MM.1S (cell line): ENCODE results near the gene PPP1R12C.
"Not testable (repeated sequence)": the region's sequence is repeated elsewhere in the genome, so short reads cannot be mapped to it uniquely, and the experiment has no call there.

Experiments
- DNase-seq: peaks from one replicate; pipeline ENCODE4 v3.0.0-alpha.2; 2015
- H2AFZ ChIP-seq: fragments of 300-600 bp; sonication (generic); 2 replicates; pipeline ENCODE4 v1.6.0; 2016; ENCODE audit warnings: antibody characterized with exemption, low read length
- H3F3A ChIP-seq: fragments of 300-600 bp; sonication (generic); 2 replicates; pipeline ENCODE4 v1.6.1; 2016; ENCODE audit warnings: mild to moderate bottlenecking, antibody characterized with exemption, low read length, moderate library complexity, mixed read lengths; ENCODE audit not compliant: insufficient read depth
- H3K27ac ChIP-seq: fragments of 300-600 bp; sonication (generic); 2 replicates; pipeline ENCODE4 v1.5.1; 2016; ENCODE audit warnings: mild to moderate bottlenecking, low read length
- H3K27me3 ChIP-seq: fragments of 300-600 bp; sonication (generic); replicated peaks from 2 replicates; pipeline ENCODE4 v1.6.0; 2016; ENCODE audit warnings: low read length; ENCODE audit not compliant: insufficient read depth
- H3K36me3 ChIP-seq: fragments of 300-600 bp; sonication (generic); replicated peaks from 2 replicates; pipeline ENCODE4 v1.6.1; 2016; ENCODE audit warnings: mild to moderate bottlenecking, low read length, mixed read lengths; ENCODE audit not compliant: insufficient read depth
- H3K4me1 ChIP-seq: fragments of 300-600 bp; sonication (generic); 2 replicates; pipeline ENCODE4 v1.6.1; 2016; ENCODE audit warnings: low read length, mixed read lengths
- H3K4me2 ChIP-seq: fragments of 300-600 bp; sonication (generic); 2 replicates; pipeline ENCODE4 v1.6.0; 2016; ENCODE audit warnings: low read depth, low read length
- H3K4me3 ChIP-seq: fragments of 300-600 bp; sonication (generic); 2 replicates; pipeline ENCODE4 v1.5.1; 2016; ENCODE audit warnings: low read length, mixed read lengths
- H3K79me2 ChIP-seq: fragments of 300-600 bp; sonication (generic); 2 replicates; pipeline ENCODE4 v1.6.1; 2016; ENCODE audit warnings: mixed run types, low read length, mixed read lengths
- H3K9ac ChIP-seq: fragments of 300-600 bp; sonication (generic); 2 replicates; pipeline ENCODE4 v1.6.1; 2016; ENCODE audit warnings: low read length, mixed read lengths
- H3K9me2 ChIP-seq: fragments of 300-600 bp; sonication (generic); replicated peaks from 2 replicates; pipeline ENCODE4 v1.6.1; 2016; ENCODE audit warnings: mild to moderate bottlenecking, low read length, mixed read lengths; ENCODE audit not compliant: insufficient read depth
- H3K9me3 ChIP-seq: fragments of 300-600 bp; sonication (generic); replicated peaks from 2 replicates; pipeline ENCODE4 v1.6.1; 2016; ENCODE audit warnings: mild to moderate bottlenecking, low read length, mixed read lengths; ENCODE audit not compliant: insufficient read depth
- H4K20me1 ChIP-seq: fragments of 300-600 bp; sonication (generic); 2 replicates; pipeline ENCODE4 v1.6.1; 2016; ENCODE audit warnings: mild to moderate bottlenecking, low read length, moderate library complexity, mixed read lengths; ENCODE audit not compliant: insufficient read depth
- CTCF ChIP-seq: fragments of 300-600 bp; sonication (generic); IDR thresholded peaks from 2 replicates; pipeline ENCODE4 v1.5.1; 2016; ENCODE audit warnings: antibody characterized with exemption, low read length, mixed read lengths
- EZH2 ChIP-seq: fragments of 300-600 bp; sonication (generic); optimal IDR thresholded peaks from 2 replicates; pipeline ENCODE3; 2017; ENCODE audit warnings: low read depth, mild to moderate bottlenecking, antibody characterized with exemption, low read length, mixed read lengths
- EZH2phosphoT487 ChIP-seq: fragments of 300-600 bp; sonication (generic); IDR thresholded peaks from 2 replicates; pipeline ENCODE4 v1.6.1; 2018; ENCODE audit warnings: antibody characterized with exemption, low read length

Gene PPP1R12C

GRCh38 chr19:55111238-55111831 lies 6.1 kb downstream of the PPP1R12C start:
- Histone ChIP-seq H3F3A (no peaks in the 10 kb centered on the region), H3K27me3 (no peaks in the 10 kb centered on the region), H2AFZ (no peak overlapping the region), H3K4me3 (no peak overlapping the region), H3K4me2 (no peak overlapping the region), H3K36me3 (no peaks in the 10 kb centered on the region), H3K9me3 (no peaks in the 10 kb centered on the region), H3K4me1 (peaks cover 7% of the 10 kb centered on the region; the same call in 1 of the 2 replicates), H3K79me2 (peaks cover 50% of the 10 kb centered on the region), H3K27ac (no peak overlapping the region), H3K9ac (no peak overlapping the region), H4K20me1 (no peaks in the 10 kb centered on the region), H3K9me2 (no peaks in the 10 kb centered on the region)
- TF ChIP-seq CTCF (no peak), EZH2 (no peak), EZH2phosphoT487 (no peak)
- DNase-seq = no peak

- H3K4me1 ChIP-seq = no peaks in the 10 kb centered on the region
- no peak overlapping the region for H3K27ac ChIP-seq
- no peak overlapping the region for H3K4me2 ChIP-seq
- H3K27me3 ChIP-seq = no peaks in the 10 kb centered on the region
- no peak overlapping the region for H3K9ac ChIP-seq
- H3F3A ChIP-seq = no peaks in the 10 kb centered on the region
- DNase-seq = no peak
- H4K20me1 ChIP-seq = no peaks in the 10 kb centered on the region
- H3K9me2 ChIP-seq = no peaks in the 10 kb centered on the region
- H3K36me3 ChIP-seq = no peaks in the 10 kb centered on the region
- H3K4me3 ChIP-seq = no peak overlapping the region
- H3K9me3 ChIP-seq = no peaks in the 10 kb centered on the region
- no peak for TF ChIP-seq EZH2phosphoT487
- TF ChIP-seq CTCF = no peak
- no peak for TF ChIP-seq EZH2
- no peak overlapping the region for H2AFZ ChIP-seq
- H3K79me2 ChIP-seq = peaks cover 38% of the 10 kb centered on the region
These were observed 7.7 kb downstream of the PPP1R12C start for GRCh38 chr19:55109527-55110291.

- H3K79me2 ChIP-seq = peaks cover 14% of the 10 kb centered on the region; the same call in 1 of the 2 replicates
- H3K4me2 ChIP-seq, H2AFZ ChIP-seq, DNase-seq, H3K9me2 ChIP-seq, H3K27me3 ChIP-seq, H3K9ac ChIP-seq, H3K36me3 ChIP-seq, H3K4me1 ChIP-seq, H3K27ac ChIP-seq, H3K9me3 ChIP-seq, H3F3A ChIP-seq, H4K20me1 ChIP-seq, H3K4me3 ChIP-seq: not testable (repeated sequence)
These were observed 10.2 kb downstream of the PPP1R12C start for GRCh38 chr19:55107252-55107651.

GRCh38 chr19:55106591-55106990 lies 10.8 kb downstream of the PPP1R12C start:
- H3F3A ChIP-seq = no peaks in the 10 kb centered on the region
- no peaks in the 10 kb centered on the region for H3K4me1 ChIP-seq
- no peaks in the 10 kb centered on the region for H4K20me1 ChIP-seq
- H3K9ac ChIP-seq = no peak overlapping the region
- H3K27me3 ChIP-seq = no peaks in the 10 kb centered on the region
- H3K36me3 ChIP-seq = peaks cover 4% of the 10 kb centered on the region; the same call in 1 of the 2 replicates
- H3K9me2 ChIP-seq = no peaks in the 10 kb centered on the region
- H3K9me3 ChIP-seq = no peaks in the 10 kb centered on the region
- no peak for DNase-seq
- no peak overlapping the region for H3K4me2 ChIP-seq
- TF ChIP-seq EZH2phosphoT487 (no peak), EZH2 (no peak), CTCF (no peak)
- H3K27ac ChIP-seq = no peak overlapping the region
- peaks cover 10% of the 10 kb centered on the region; the same call in 1 of the 2 replicates for H3K79me2 ChIP-seq
- H3K4me3 ChIP-seq = no peak overlapping the region
- H2AFZ ChIP-seq = no peak overlapping the region
